CD4-positive, alpha-beta T cell (primary cell): Measurements from ENCODE around the gene GPR176. TPM values are rescaled to one million over a fixed set of nuclear protein-coding genes. Genes with fewer than 3 reads are reported as not detected.

Experiments used
- ATAC-seq: fragments of 200-7000 bp; cut with Tn5 transposase; one replicate; pipeline ENCODE4 v1.10.0; 2022; ENCODE audit warnings: mild to moderate bottlenecking; ENCODE audit not compliant: poor library complexity
- CTCF ChIA-PET: fragments of 350-600 bp; sonication (Branson Sonifier 250); formaldehyde crosslinking; loops from one replicate; lab custom pipeline; 2021; ENCODE audit warnings: antibody characterized with exemption, inconsistent platforms; lab: Charles Lee
- POLR2A ChIA-PET: fragments of 350-600 bp; sonication (Branson Sonifier 250); formaldehyde crosslinking; loops from one replicate; lab custom pipeline; 2021; ENCODE audit warnings: antibody characterized with exemption, inconsistent platforms; lab: Charles Lee
- DNase-seq, 14 experiments: peaks; one replicate each; pipeline ENCODE4 v3.0.0-alpha.2; 2013 to 2020; ENCODE audit warnings: mixed read lengths in 2 of 14
- H3K27ac ChIP-seq, 2 donors: one replicate each; pipeline versions ENCODE4 v1.5.1 to v1.7.0; 2013; ENCODE audit warnings: low read length in 2 of 2, low read depth in 1 of 2, mild to moderate bottlenecking in 1 of 2
- H3K27me3 ChIP-seq, 2 experiments: 1 replicate in 1 of 2; 2 replicates in 1 of 2; pipeline versions ENCODE4 v1.6.1 to v1.7.0; 2013; ENCODE audit warnings: low read length in 2 of 2, control low read depth in 1 of 2, mild to moderate bottlenecking in 1 of 2, moderate library complexity in 1 of 2; ENCODE audit not compliant: insufficient read depth in 2 of 2, control insufficient read depth in 1 of 2
- H3K36me3 ChIP-seq: one replicate; pipeline ENCODE4 v1.6.1; 2013; ENCODE audit warnings: low read length, control low read depth; ENCODE audit not compliant: insufficient read depth
- H3K4me1 ChIP-seq: one replicate; pipeline ENCODE4 v1.6.1; 2013; ENCODE audit warnings: low read length, control low read depth; ENCODE audit not compliant: insufficient read depth
- H3K4me3 ChIP-seq: one replicate; pipeline ENCODE4 v1.5.1; 2013; ENCODE audit warnings: mild to moderate bottlenecking, low read length, moderate library complexity
- H3K9me3 ChIP-seq, 2 experiments: 1 replicate in 1 of 2; 2 replicates in 1 of 2; pipeline versions ENCODE4 v1.6.1 to v1.7.0; 2013; ENCODE audit warnings: low read length in 2 of 2, mild to moderate bottlenecking in 2 of 2, control low read depth in 1 of 2, moderate library complexity in 1 of 2; ENCODE audit not compliant: control insufficient read depth in 1 of 2, insufficient read depth in 1 of 2
- H3K27ac Mint-ChIP-seq: one replicate; pipeline ENCODE4 v1.8.0; 2020; ENCODE audit warnings: mixed read lengths
- H3K27me3 Mint-ChIP-seq: one replicate; pipeline ENCODE4 v1.8.0; 2021; ENCODE audit warnings: mixed read lengths
- H3K36me3 Mint-ChIP-seq: one replicate; pipeline ENCODE4 v1.8.0; 2021; ENCODE audit warnings: low read depth, mixed read lengths
- H3K4me1 Mint-ChIP-seq: one replicate; pipeline ENCODE4 v1.8.0; 2021; ENCODE audit warnings: low read depth, mixed read lengths
- H3K4me3 Mint-ChIP-seq: one replicate; pipeline ENCODE4 v1.8.0; 2020; ENCODE audit warnings: mild to moderate bottlenecking, mixed read lengths
- H3K9me3 Mint-ChIP-seq: one replicate; pipeline ENCODE4 v1.8.0; 2020; ENCODE audit warnings: mixed read lengths
- CTCF ChIP-seq: fragments of 200-600 bp; IDR thresholded peaks from one replicate; pipeline ENCODE4 v1.8.0; 2022; ENCODE audit warnings: antibody characterized with exemption, mild to moderate bottlenecking
- intact Hi-C, 2 experiments: fragments of 100-400 bp; cut with DNase I in 1 of 2; cut with micrococcal nuclease in 1 of 2; formaldehyde crosslinking; loops; one replicate each; pipeline versions ENCODE4 v1.15.1 to v1.9.0; 2023 to 2025; cut with DNase I, micrococcal nuclease
- total RNA-seq, 174 experiments: library from RNA in 2 of 174; stranded (reverse) in 2 of 174; gene quantifications; one replicate each; pipeline ENCODE4 v1.2.3 and lab custom pipeline; 2021 to 2026

GPR176 gene
- total RNA-seq, 2 experiments from 2014 or later = not detected

GRCh38 chr15:39820050-39820602 is 99.9 kb downstream of the GPR176 start:
- peaks cover 0 to 2% of the 10 kb centered on the region in 2 experiments for H3K27me3 ChIP-seq
- Mint-ChIP-seq H3K27ac (no peak overlapping the region), H3K27me3 (no peaks in the 10 kb centered on the region), H3K4me3 (no peak overlapping the region), H3K9me3 (no peaks in the 10 kb centered on the region), H3K4me1 (no peaks in the 10 kb centered on the region), H3K36me3 (no peaks in the 10 kb centered on the region)
- CTCF ChIA-PET = no interaction called here
- DNase-seq = no peak
- no peak overlapping the region for H3K27ac ChIP-seq
- POLR2A ChIA-PET = no interaction called here
- intact Hi-C loops = no loop called here
- no peak overlapping the region for H3K4me3 ChIP-seq
- no peak for TF ChIP-seq CTCF
- H3K4me1 ChIP-seq = no peaks in the 10 kb centered on the region
- ATAC-seq = no peak
- no peaks in the 10 kb centered on the region for H3K36me3 ChIP-seq
- no peaks in the 10 kb centered on the region for H3K9me3 ChIP-seq

- POLR2A ChIA-PET = no interaction called here
- CTCF ChIA-PET = no interaction called here
These were observed 100.5 kb downstream of the GPR176 start for GRCh38 chr15:39819533-39819932.

GRCh38 chr15:39817892-39818291 is 102.2 kb downstream of the GPR176 start:
- ChIA-PET CTCF (no interaction called here), POLR2A (no interaction called here)
- ATAC-seq (no peak), DNase-seq (no peak)
- no peak for TF ChIP-seq CTCF
- Histone ChIP-seq H3K27ac (no peak overlapping the region), H3K36me3 (no peaks in the 10 kb centered on the region), H3K9me3 (no peaks in the 10 kb centered on the region), H3K4me3 (no peak overlapping the region), H3K27me3 (peaks cover 0 to 3% of the 10 kb centered on the region in 2 experiments), H3K4me1 (no peaks in the 10 kb centered on the region)
- no peaks in the 10 kb centered on the region for H3K36me3 Mint-ChIP-seq
- no peak overlapping the region for H3K4me3 Mint-ChIP-seq
- no peak overlapping the region for H3K27ac Mint-ChIP-seq
- intact Hi-C loops = no loop called here
- H3K27me3 Mint-ChIP-seq = no peaks in the 10 kb centered on the region
- no peaks in the 10 kb centered on the region for H3K4me1 Mint-ChIP-seq
- no peaks in the 10 kb centered on the region for H3K9me3 Mint-ChIP-seq

More at GRCh38 chr15:39819533-39819932, 100.5 kb downstream of the GPR176 start:
- intact Hi-C loops = no loop called here
- TF ChIP-seq CTCF = no peak
- no peak overlapping the region for H3K4me3 Mint-ChIP-seq
- Histone ChIP-seq H3K27ac (no peak overlapping the region), H3K9me3 (no peaks in the 10 kb centered on the region), H3K36me3 (no peaks in the 10 kb centered on the region), H3K4me3 (no peak overlapping the region), H3K4me1 (no peaks in the 10 kb centered on the region), H3K27me3 (peaks cover 0 to 3% of the 10 kb centered on the region in 2 experiments)
- H3K9me3 Mint-ChIP-seq = no peaks in the 10 kb centered on the region
- no peaks in the 10 kb centered on the region for H3K36me3 Mint-ChIP-seq
- no peak overlapping the region for H3K27ac Mint-ChIP-seq
- H3K27me3 Mint-ChIP-seq = no peaks in the 10 kb centered on the region
- DNase-seq = no peak
- no peaks in the 10 kb centered on the region for H3K4me1 Mint-ChIP-seq
- ATAC-seq = no peak
